ENCODE results near the gene FOXC2.

GRCh38 chr16:86597880-86598606, 31.4 kb downstream of the FOXC2 start:
- TF ChIP-seq FOXM1 (IDR thresholded peaks at IDR 0.05; ENCODE audit: borderline replicate concordance) (no peak), SUZ12 (IDR thresholded peaks at IDR 0.05) (no peak), PKNOX1 (IDR thresholded peaks at IDR 0.05) (no peak)

Data from HEK293T (cell line).